ENCODE measurements around the gene CD300LF.
A peak's percentile ranks its signal among the peaks of the same experiment; 100 is the strongest.

The CD300LF gene

GRCh38 chr17:74745548-74746177 lies 32.9 kb upstream of the CD300LF start:
- DNase-seq = no peak

- peak; percentile 62 for DNase-seq
Measured at GRCh38 chr17:74744714-74745547, 32.2 kb upstream of the CD300LF start.

- DNase-seq = no peak
Measured at GRCh38 chr17:74744349-74744713, 31.6 kb upstream of the CD300LF start.

GRCh38 chr17:74743755-74744154 lies 31.0 kb upstream of the CD300LF start:
- no peak for DNase-seq

- DNase-seq = no peak
Measured at GRCh38 chr17:74742978-74743545, 30.3 kb upstream of the CD300LF start.

- peak; percentile 30 for DNase-seq
Measured at GRCh38 chr17:74742153-74742515, 29.4 kb upstream of the CD300LF start.

GRCh38 chr17:74740641-74741387 lies 28.1 kb upstream of the CD300LF start:
- no peak for DNase-seq

- DNase-seq = no peak
Measured at GRCh38 chr17:74740173-74740572, 27.4 kb upstream of the CD300LF start.

GRCh38 chr17:74739227-74739831 lies 26.6 kb upstream of the CD300LF start:
- no peak for DNase-seq

- DNase-seq = peak; percentile 11
Measured at GRCh38 chr17:74738051-74738996, 25.6 kb upstream of the CD300LF start.

GRCh38 chr17:74737299-74738050 lies 24.8 kb upstream of the CD300LF start:
- no peak for DNase-seq

GRCh38 chr17:74736513-74737298 lies 24.0 kb upstream of the CD300LF start, which contains the start of gene RAB37:
Gene RAB37 (plus strand): TSS chr17:74737256. CDS start chr17:74737273, 17 bp downstream.
- no peak for DNase-seq

- no peak for DNase-seq
Measured at GRCh38 chr17:74734256-74734655, 21.5 kb upstream of the CD300LF start.

- no peak for DNase-seq
Measured at GRCh38 chr17:74733365-74734122, 20.8 kb upstream of the CD300LF start.

- no peak for DNase-seq
Measured at GRCh38 chr17:74732042-74732867, 19.5 kb upstream of the CD300LF start.

GRCh38 chr17:74731347-74731605 lies 18.6 kb upstream of the CD300LF start:
- DNase-seq = no peak

- DNase-seq = no peak
Measured at GRCh38 chr17:74730491-74731346, 18.0 kb upstream of the CD300LF start.

GRCh38 chr17:74729866-74730265 lies 17.1 kb upstream of the CD300LF start:
- DNase-seq = no peak
